Measurements from ENCODE around the gene RPL36.

Gene RPL36

DNA sequence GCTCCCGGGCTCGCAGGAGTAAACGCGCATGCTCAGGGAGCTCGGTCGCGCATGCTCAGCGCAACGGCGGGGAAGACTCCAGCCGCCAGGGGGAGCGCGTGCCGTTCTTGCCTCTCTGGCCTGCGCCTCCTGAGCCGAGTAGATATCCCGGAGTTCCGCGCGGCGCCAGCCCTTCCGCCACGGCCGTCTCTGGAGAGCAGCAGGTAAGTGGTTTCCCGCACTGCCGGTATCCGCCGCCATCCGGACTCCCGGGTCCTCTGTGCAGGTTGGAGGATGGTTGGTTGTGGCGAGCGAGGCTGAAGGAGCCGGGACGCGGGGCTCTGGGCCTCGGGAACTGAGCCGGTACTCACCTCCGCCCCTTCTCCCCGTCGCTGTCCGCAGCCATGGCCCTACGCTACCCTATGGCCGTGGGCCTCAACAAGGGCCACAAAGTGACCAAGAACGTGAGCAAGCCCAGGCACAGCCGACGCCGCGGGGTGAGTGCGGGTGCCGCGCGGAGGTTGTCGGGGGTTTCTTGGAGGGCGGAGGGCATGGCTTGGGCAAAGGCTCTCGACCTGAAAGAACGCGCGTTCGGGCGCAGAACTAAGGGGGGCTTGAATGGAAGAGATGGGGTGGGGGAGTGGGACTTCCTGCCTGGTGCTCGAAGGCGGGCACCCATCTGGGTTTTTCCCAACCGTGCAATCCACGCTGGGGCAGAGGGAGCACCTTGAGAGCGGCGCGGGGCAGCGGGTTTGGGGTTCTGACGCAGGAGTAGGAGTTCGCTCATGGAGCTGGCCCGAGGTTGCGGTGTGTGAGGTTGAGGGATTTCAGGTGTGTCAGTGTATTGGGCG, at the start of gene RPL36:
Gene RPL36, plus strand, starts transcription at position 171 of the 830 bp plus-strand sequence. Its CDS starts 213 bp downstream, at position 384.
- DNase-seq (ENCODE audit: low read depth in 2 of 2): peak; percentile 99

DNA sequence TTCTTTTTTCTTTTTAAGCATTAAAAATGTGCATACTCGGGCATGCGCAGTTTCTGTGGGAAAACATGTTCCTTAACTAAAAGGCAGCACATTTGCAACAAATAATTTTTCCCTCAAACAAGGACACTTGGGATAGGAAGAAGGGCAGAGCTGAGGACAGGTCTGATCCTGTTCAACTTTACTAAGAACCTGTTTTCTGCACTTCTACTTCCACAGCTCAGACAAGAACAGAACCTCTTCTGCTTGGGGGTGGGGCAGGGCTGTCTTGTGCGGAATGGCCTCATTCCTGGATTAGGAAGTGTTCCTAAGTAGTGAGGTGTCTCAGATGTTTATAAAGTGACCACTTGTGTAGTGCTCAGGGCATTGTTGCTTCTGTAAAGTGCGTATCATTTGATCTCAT, 48.9 kb upstream of the RPL36 start:
- DNase-seq (ENCODE audit: low read depth in 2 of 2): no peak

DNA sequence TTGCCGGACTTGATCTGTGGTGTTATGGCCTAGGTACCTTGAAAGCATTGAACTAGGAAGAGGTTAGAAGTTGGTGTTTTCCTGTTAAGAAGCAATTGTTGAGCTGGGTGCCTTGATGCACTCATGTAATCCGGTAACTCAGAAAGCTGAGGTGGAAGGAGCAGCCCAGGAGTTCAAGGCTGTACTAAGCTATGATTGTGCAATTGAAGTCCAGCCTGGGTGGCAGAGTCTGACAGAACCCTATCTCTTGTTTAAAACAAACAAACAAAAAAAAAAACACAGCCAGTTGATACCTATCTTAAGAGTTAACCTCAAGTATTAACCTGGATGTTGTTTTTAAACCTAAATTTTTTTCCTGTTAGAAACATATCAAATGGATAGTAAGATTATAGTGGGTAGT, 47.9 kb upstream of the RPL36 start:
- no peak for DNase-seq (ENCODE audit: low read depth in 2 of 2)

DNA sequence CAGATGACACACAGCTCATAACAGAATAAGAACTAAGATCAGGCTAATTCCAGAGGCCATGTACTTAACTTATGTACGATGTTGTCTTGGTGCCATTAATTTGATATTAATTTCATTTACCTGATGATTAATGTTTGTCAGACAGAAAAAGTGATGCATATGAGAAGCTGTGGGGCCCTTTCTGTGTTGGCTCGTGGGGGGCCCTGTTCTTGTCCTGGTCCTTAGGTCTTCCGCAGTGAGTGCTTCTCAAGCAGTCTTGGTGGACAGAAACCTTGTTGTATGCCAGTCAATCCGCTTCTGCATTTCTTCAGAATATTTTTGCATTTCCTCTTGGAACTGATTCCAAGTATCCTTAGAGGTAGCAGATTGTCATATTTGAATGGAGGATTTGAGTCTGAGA, 47.0 kb upstream of the RPL36 start:
- DNase-seq (ENCODE audit: low read depth in 2 of 2): no peak

DNA sequence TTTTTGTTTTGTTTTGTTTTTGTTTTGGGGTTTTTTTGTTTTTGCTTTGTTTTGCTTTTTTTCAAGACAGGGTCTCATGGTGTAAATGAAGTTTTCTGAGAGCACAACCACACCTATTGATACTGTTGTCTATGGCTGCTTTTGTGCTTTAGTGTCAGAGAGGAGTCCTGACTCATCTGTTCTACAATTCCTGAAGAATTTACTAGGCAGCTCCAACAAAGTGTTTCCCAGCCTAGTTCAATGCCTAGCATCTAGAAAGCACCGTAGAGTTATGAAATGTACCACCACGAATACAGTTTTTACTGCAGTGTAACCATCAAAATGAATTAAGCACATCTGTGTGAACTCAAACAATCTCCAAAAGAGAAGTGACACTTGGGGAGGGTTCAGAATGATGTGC, 46.1 kb upstream of the RPL36 start:
- DNase-seq (ENCODE audit: low read depth in 2 of 2): no peak

DNA sequence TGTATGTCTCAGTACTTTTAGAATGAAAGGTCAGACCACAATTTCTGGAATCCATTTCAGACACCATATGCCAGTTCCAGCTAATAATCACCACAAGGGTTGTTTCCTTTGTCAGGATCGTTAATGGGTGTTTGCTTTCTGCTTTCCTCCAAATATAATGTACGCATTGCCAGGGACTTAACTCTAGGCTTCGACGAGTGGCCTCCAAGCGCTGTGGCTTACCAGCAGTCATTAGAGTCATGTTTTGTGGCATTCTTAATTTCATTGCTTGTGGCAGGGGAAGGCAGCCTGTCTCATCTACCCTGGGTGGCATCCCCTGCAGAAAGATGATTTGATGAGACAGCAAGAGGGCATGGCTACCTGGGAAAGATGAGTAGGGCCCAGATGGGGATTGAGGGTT, 44.7 kb upstream of the RPL36 start:
- DNase-seq (ENCODE audit: low read depth in 2 of 2): no peak

DNA sequence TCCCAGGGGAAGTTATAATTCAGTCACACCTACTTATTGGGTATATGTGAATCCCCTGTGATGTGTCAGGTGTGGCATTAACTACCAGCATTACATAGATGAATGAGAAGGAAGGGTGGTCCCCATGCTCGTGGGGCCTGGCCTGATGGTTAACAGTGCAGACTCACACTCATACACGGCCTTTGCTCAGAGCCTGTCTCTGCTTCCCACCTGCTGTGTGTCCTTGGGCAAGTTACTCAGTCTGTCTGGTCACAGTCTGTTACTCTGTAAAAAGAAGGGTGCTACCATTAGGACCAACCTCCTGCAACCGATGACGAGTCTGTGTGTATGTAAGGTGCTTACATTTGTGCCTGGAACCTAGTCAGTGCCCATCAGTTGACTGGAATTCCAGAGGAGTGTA, 43.4 kb upstream of the RPL36 start:
- no peak for DNase-seq (ENCODE audit: low read depth in 2 of 2)

DNA sequence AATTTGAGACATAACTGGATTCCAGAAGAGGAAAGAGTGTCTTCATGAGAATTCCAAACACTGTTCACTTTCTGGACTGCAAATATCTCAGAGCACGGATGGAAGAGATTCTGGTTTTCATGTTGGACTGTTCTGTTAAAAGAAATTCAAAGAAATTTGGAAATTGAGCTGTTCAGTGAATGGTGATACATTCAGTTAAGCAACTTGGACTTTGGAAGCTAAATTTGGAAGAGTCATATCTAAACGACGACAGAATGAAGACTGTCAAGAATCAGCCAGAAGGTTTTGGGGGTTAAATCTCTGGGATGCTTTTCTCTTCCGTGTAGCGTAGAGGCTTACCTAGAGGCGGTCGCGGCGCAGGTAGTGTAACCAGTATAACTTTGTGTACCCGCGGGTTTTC, 41.6 kb upstream of the RPL36 start:
- DNase-seq (ENCODE audit: low read depth in 2 of 2): no peak

DNA sequence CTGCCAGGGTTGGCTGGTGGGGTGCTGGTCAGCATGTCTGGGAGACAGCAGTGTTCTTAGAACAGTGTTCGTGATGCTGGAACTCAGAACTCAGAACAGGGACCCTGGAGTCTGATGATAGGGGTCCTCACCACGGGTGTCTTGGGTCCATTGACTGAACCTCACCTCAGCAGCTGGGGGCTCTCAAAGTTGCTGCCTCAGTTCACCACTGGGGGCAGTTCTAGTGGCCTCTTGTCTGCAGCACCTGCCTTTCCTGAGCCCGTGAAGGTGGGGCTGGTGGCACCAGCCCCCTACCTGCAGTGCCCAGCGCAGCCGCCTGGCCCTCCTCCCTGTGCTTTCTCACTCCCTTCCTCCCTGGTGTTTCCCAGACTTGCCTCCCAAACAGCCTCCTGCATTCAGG, 38.7 kb upstream of the RPL36 start:
- DNase-seq (ENCODE audit: low read depth in 2 of 2): no peak

DNA sequence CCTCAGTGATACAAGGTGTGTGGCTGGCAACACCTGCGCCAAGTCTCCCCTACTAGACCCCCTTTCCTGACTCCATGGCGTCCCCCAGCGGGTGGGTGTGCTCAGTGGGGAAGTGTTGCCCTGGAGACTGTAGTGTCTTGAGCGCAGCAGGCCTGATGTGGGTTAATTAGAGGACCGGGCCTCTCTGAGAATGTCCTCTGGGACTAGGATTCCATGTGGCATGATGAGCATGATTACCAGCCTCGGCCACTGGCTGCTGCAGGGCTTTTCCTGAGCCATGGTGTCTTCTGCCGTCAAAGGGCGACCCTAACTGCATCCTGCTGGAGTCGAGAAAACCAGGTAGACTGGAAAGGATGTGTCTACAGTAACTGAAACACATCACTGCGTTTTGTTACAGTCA, 37.8 kb upstream of the RPL36 start:
- DNase-seq (ENCODE audit: low read depth in 2 of 2): no peak

DNA sequence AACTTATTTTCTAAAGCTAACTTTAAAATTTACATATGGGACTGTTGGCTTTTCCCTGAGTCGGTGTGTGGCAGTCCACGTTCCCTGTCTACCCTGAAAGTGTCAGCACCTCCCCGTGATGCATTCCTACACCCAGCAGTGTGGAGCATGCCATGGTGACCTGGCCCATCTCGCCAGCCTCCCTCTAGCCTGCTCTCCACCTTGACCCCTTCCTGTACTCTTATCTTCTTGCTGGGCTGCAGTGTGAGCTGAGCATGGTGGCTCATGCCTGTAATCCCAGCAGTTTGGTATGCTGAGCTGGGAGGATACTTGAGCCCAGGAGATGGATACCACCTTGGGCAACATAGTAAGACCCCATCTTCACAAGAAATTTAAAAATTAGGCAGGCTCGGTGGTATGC, 35.2 kb upstream of the RPL36 start:
- DNase-seq (ENCODE audit: low read depth in 2 of 2): no peak

DNA sequence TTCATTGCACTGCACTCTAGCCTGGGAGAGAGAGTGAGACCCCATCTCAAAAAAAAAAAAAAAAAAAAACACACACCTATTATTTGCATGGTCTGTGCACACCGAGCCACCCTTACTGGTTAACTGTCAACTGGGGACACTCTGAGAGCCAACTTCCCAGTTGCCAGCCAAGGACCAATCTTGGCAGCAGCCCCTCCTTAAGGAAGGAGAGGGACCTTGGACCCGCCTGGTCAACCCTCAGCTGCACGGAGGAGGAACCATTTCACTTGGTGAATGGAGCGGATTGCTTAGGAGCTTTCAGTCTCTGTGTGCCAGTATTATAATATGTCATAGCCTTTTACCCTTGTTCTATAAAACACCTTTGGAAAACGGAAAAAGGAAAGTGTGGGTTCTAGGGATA, 34.7 kb upstream of the RPL36 start:
- no peak for DNase-seq (ENCODE audit: low read depth in 2 of 2)

DNA sequence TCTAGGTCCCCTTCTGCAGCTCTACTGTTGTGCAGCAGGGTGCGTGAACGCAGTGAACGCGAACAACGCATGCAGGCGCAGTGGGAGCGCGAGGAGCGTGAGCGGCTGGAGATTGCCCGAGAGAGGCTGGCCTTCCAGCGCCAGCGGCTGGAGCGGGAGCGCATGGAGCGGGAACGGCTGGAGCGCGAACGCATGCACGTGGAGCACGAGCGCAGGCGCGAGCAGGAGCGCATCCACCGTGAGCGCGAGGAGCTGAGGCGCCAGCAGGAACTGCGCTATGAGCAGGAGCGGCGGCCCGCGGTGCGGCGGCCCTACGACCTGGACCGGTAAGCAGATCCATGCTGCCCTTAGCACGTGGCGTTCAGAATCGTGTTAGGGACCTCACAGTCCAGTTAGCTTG, 28.6 kb upstream of the RPL36 start:
- no peak for DNase-seq (ENCODE audit: low read depth in 2 of 2)

DNA sequence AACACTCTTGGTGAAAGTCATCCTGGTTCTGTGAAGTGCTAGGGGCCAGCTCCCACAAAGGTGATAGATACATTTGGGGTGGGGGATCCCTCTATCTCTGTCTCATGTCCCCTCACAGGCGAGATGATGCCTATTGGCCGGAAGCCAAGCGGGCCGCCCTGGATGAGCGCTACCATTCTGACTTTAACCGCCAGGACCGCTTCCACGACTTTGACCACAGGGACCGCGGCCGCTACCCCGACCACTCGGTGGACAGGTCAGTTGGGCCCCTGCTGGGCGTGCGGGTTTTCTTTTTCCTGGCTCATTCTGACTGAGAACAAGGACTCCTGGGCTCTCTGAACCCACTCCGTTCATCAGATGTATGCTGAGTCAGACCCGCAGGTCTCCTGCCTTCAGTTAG, 26.2 kb upstream of the RPL36 start:
- DNase-seq (ENCODE audit: low read depth in 2 of 2): no peak

DNA sequence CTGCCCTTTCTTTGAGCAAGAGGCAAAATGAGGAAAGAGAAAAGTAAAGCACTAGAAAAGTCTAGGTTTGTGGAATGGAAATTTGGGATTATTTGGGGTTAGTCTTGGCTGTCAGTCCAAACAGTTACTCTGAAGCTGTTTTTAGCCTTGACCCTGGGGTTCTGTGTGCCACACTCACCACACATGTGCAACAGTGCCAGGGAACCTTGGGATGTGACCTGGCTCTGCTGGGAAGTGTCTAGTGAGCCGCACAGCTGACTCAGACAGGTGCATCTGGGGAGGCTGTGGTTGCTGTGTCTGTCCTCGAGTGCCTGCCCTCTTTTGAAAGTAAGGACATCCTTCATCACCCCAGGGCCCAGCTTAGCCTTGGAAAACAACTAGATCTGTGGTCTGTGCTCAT, 25.6 kb upstream of the RPL36 start:
- DNase-seq (ENCODE audit: low read depth in 2 of 2): no peak

DNA sequence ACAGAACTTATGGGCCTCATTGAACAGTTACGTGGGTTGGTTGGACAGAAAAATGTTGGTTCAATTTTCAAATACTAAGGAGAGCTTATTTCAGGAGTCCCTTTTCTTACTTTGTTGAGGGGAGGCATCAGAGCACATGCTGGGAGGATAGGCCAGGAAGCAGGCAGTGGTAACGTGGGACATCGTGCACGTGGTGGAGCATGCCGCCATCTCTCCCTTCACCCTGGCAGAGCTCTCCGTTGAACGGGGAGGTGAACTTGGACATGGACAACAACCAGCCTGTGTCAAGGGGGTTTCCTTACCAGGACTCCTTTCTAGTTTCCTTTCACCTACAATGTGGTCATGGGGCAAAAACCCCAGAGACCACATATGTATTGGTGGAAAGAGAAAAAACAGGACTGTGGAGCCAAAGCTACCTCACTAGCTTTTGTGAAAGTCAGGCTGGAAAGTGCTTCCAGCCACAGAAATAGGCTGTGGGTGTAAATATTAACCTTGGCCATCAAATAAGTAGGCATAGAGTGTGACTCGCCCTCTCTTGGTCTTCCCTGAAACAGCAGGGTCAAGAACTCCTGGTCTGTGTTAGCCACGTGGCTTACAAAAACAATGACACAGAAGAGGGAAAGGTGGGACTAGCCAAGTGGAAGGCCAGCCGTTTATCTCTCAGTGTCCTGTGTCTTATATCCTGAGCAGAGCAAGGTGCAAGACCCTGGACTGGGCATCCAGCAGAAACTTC, 24.1 kb upstream of the RPL36 start:
- DNase-seq (ENCODE audit: low read depth in 2 of 2): no peak

DNA sequence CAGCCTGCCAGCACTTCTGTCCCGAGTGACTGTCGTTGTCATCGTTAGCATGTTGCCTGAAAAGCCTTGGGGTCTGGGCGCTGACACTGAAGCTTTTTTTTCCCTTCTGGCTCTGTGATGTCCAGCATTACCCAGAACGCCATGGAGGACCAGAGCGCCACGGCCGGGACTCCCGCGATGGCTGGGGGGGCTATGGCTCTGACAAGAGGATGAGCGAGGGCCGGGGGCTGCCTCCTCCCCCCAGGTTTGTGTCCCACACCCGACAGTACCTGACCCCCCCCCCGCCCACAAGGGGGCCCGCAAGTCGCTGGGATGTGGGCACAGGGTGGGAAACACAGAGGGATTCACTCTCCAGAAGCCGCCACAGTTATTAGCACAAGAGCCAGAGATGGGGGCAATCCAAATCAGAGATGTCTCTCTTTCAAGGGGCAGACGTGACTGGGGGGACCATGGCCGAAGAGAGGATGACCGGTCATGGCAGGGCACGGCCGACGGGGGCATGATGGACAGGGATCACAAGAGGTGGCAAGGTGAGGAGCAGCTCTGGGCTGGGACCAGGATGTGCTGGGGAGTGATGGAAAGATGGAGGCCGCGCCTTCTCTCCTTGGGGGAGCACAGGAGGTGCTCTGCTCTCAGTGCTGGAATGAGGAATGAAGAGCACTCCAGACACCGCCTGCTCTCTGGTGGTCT, 23.0 kb upstream of the RPL36 start:
- DNase-seq (ENCODE audit: low read depth in 2 of 2): no peak

DNA sequence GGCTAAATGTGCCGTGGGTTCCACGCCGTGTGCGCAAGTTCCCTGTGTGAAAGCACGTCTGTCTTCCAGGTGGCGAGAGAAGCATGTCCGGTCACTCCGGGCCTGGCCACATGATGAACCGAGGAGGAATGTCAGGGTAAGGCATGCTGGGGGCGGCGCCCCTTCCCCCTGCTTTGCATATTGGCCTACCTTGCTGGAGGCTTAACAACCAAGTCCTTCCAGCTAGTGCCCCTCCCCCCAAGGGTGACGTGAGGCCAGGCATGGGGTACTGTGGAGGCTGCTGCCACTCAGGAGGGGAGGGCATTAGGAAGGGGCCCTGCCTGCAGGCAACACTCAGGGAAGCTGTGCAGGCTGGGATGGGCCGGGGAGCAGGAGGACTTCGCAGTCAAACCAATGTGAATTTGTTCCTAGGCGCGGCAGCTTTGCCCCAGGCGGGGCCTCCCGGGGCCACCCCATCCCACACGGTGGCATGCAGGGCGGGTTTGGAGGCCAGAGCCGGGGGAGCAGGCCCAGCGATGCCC, 22.3 kb upstream of the RPL36 start:
- no peak for DNase-seq (ENCODE audit: low read depth in 2 of 2)

DNA sequence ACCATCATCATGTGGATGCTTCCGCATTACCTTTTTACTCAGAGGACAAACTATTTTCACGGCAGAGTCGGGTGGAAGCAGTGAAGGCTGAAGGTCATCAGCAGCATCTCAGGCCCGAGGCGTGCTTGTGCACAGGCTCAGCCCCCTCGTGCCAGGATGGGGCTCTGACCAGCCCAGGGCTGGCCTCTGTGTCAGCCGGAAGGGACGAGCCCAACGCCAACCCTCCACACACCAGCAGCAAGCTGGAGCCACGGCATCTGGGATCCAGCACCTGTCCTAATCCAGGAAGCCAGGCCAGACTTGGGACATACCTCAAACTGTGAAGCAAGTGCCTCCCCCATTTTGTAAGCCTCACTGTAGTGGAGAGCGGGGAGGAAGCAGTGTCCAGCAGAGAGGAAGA, 20.9 kb upstream of the RPL36 start:
- DNase-seq (ENCODE audit: low read depth in 2 of 2): no peak

DNA sequence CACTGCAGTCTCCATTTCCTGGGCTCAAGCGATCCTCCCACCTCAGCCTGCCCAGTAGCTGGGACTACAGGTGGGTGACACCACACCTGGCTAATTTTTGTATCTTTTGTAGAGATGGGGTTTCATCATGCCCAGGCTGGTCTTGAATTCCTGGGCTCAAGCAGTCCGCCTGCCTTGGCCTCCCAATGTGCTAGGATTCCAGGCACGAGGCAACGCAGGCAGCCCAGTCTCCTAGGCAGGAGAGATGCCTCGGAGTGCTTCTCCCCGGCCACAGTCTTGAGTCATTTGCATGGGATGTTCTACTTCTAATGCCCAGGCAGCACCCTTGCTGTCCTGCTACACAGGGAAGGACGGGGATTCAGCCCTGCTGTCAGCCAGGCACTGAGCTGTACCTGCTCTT, 18.5 kb upstream of the RPL36 start:
- DNase-seq (ENCODE audit: low read depth in 2 of 2): no peak

DNA sequence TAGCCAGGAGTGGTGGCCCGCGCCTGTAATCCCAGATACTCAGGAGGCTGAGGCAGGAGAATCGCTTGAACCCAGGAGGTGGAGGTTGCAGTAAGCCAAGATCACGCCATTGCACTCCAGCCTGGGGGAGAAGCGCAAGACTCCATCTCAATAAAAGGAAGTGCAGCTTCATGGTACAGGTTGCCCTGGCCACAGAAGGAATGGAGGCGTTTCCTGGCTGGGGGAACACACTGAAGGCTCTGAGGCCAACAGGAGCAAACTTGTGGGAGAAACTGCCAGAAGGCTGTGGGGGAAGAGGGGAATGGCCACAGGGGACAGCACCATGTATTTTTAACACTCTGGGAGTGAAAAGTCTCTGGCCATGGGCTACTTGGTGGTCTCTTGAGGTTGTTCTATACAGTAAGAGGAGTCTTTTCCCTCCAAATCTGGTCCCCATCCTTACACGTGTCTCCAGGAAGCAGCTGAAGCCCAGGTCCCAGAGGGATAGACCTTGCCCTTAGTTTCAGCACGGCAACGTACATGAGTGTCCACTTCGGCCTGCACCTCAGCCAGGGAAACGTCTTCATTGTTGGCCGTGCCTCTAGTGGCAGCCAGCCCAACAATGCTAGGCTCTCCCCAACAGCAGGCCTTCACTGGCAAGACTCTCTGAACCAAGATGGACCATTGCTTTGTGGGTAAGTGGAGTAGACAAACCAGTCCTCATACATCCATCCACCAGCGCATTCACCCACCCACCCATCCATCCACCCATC, 17.2 kb upstream of the RPL36 start:
- DNase-seq (ENCODE audit: low read depth in 2 of 2): no peak

DNA sequence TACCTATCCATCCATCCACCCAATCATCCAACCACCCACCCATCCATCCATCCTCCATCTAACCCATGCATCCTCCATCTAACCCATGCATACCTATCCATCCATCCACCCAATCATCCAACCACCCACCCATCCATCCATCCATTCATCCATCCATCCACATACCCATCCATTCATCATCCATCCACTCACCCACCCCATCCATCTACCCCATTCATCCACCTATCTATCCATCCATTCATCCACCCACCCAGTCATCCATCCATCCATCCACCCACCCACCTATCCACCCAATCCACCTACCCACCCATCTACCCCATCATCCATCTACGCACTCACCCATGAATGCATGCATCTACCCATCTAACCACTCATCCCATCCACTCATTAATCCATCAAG, 16.3 kb upstream of the RPL36 start:
- no peak for DNase-seq (ENCODE audit: low read depth in 2 of 2)

Measured in activated CD4-positive, alpha-beta T cell treated with anti-CD3 and anti-CD28 coated beads for 24 hours (primary cell).